Head of caudate nucleus (tissue), 42 donors: ENCODE measurements around the gene ATG10.

ENCODE experiments used
- DNase-seq, 42 donors: peaks; one replicate each; pipeline versions ENCODE4 v3.0.0 to v3.0.0-alpha.2; 2020 to 2021; ENCODE audit warnings: mixed read lengths in 7 of 42
- intact Hi-C: fragments of 100-400 bp; cut with DNase I; formaldehyde crosslinking; loops from one replicate; pipeline ENCODE4 v1.15.0; 2022

Gene ATG10

DNA sequence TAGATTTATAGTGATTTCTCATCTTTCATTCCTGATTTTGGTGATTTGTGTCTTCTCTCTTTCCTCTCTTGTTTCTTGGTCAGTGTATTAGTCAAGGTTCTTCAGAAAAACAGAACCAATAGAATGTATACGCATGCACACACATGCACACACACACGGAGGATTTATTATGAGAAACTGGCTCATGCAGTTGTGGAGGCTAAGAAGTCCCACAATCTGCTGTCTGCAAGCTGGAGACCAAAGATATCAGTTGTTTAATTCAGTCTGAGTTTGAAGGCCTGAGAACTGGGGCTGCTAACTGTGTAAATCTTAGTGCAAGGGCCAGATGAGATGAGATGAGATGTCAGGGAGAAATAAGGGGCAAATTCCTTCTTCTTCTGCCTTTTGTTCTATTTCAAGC, 312.1 kb downstream of the ATG10 start:
- intact Hi-C loops: no loop called here

DNA sequence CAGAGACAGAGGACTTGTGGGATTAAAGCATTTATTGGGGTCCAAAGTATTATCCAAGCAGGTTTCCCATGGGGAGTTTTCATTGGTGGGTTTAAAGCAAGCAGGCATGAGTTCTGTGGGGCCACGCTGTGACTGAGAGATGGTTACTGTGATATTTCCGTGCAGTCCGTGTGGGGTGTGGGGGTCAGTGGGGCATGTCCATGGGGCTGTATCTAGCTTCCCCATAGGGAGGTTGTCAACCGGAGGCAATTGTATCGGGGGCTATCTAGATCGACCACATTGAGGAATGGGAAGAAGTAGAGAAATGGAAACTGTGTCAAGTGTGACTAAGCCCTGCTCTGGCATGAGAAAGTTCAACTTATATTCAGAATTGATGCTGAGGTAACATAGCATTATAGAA, 313.4 kb downstream of the ATG10 start:
- no peak for DNase-seq
- intact Hi-C loops: no loop called here

More for the DNA sequence above, 312.1 kb downstream of the ATG10 start:
- DNase-seq: no peak

DNA sequence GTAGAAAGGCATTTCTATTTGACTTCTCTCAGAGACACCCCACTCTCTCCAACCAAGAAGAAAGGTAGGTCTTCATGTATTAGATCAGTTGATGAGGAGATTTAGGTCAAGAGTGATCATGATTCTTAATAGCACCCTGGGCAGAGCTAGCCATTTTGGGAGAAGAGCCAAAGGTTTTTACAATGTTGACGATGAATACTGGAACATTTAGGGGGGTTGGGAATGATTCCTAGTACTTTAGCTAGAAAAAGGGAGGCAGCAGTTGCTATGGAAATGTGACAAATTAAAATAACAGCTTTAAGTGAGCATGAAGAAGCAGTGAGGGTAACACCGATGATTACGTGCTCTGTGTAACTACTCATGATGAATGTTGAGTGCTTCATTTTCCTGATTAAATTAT, 315.8 kb downstream of the ATG10 start:
- peak in 2 of 42 donors; percentile 22 to 37 for DNase-seq
- intact Hi-C loops: no loop called here

DNA sequence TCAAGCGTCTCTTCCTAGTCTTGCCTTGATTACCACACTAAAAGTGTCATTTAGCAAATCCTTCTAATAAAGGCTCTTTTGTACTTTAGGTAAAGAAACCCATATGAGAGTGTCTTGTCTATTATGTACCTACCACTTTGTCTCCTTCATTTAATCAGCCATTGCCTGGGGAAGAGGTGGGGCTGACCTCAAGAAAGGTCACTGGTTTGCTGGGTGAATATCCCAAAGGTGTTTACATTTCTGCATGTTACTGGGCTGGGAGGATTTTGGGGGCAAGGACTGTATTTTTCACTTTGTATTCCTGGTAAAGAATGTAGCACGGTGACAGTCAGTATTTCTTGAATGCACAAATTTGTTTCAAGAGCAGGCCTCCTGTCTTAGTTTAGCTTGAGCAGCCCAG, 318.2 kb downstream of the ATG10 start:
- intact Hi-C loops: no loop called here
- DNase-seq: no peak

DNA sequence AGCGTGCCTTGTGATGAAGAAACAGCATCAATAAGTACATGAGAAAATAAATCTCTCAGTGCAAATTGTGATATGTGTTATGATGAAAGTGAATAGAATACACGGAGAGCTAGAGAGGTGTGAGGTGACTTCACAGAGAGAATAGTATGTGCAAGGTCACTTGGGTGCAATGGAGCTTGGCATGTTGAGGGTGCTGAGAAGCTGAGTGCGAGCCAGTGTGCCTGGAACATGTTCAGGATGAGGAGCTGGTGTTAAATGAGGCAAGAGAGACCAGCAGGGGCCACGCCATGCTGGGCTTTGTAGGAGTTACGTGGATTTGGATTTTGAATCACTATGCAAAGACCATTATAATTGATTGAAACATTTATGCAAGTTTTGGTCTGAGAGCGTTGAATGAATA, 319.1 kb downstream of the ATG10 start:
- intact Hi-C loops: no loop called here
- no peak for DNase-seq

DNA sequence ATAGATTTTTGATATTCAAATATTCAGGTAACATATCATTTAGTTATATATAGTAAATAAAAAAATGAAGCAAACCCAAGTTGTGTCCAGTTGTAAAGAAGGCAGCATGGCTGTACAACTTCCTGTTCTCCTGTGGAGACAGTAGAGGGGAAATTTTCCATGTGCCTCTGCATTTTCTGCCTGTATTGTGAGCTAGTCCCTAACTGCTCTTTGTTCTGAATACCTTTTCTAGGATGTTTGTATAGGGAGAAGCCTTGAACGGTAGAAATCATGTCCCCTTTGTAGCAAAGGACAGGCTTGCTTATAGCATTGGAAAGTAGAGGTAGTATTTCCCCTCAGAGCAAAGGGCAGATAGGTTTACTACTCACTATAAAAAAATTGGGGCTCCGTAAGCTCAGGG, 319.6 kb downstream of the ATG10 start:
- DNase-seq: no peak
- intact Hi-C loops: no loop called here

DNA sequence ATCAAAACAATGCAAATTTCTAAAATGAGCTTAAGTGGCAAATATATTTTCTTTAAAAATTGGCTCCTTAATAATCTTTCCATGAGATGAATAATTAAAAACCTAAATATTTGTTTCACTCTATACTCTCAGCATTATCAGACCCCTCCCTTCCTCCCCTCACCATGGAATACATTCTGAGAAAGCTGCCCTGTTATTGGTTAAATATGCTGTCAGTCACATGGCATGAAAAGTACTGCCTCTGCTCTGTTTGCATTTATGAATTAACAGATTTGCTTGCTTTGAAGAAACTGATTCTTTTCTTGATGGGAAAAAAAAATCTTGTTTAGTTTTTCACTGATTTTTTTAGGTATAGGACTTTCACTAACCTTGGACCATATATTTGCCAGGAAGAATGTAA, 323.3 kb downstream of the ATG10 start:
- intact Hi-C loops: no loop called here
- DNase-seq: no peak

DNA sequence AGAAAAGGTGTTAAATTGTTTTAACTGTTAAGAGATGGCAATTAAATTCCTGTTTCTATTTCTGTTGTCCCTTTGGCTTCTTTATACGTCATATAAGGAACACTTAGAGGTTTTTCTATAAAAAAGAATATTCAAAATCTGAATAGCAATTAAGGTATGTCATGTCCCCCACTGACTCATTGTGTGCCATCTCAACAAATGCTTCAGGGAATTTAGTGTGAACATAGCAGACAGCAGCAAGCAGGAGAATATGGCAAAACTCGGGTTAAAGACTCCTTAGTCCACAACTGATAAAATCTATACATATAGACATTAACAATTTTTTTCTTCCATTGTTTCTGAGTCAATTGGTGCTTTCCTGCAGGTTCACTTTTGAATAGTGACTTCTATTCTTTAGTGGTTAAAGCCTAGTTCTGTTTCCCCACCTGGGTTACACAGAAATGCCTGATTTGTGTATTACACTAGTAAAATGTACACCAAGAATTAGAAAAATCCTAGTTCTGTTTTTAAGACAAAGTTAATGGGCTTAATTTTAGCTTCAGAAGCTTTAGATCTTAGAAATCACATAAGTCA, 324.2 kb downstream of the ATG10 start:
- intact Hi-C loops: no loop called here
- no peak for DNase-seq

DNA sequence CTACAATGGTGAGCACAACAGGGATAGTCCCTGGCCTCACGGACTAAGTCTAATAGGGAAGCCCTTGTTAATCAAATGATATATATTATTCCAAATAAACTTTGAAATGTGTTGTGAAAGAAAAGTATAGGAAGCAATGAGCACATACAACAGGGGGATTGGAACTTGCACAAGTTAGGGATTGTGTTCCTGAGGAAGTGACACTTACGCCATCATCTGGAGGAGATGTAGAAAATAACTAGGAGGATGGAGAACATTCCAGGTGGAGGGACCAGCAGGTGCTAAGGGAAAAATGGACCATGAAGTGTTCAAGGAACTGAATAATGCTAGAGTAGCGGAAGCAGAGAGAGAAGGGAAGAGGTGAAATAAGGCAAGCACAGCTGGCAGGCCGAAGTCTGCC, 325.1 kb downstream of the ATG10 start:
- no peak for DNase-seq
- intact Hi-C loops: no loop called here

DNA sequence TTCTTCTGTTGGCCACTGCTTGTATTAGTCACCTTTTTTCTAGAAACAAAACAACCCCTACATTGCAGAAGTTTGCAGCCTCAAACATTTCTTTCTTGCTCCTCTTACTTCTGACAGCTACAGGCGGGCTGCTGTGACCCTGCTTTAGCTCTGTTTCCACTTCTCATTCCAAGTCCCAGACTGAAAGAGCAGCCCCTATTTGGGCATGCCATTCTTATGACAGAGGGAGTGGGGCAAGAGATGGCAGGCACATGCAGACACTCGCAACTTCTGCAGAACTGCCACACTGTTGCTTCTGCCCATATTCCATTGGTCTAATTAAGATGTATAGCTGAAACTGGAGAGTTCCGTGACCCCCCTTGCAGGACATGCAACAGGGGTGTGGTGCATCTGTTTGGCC, 325.9 kb downstream of the ATG10 start:
- no peak for DNase-seq
- intact Hi-C loops: no loop called here

DNA sequence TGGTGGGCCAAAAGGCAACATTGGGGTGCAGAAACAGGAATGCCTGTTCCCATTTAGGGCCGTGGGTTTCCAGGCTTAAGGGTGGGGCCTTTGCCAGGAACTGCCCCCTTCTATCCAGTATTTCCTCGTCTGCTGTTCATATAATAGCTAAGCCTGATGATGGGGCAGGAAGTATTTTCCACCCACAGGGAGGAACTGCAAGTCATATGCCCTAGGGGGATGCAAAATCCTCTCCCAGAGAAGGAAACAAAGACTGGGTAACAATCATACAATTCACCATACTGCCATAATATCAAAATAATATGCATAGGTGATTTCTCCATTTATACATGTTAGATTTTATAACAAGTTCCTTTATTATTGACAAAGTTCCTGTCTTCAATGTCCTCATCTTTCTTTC, 326.8 kb downstream of the ATG10 start:
- intact Hi-C loops: no loop called here
- DNase-seq: no peak

DNA sequence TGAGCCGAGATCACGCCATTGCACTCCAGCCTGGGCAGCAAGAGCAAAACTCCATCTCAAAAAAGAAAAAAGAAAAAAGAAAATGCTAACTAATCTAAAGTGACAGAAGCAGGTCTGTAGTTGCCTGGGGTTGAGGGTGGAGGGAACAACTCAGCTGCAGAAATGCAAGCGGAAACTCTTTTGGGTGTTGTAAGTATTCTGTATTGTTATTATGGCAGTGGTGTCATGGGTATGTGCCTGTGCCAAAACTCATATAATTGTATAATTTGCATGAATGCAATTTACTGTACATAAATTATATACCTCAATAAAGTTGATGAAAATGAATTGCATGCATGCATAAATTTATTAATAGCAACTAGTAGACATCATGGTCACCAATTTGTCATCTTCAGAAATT, 329.4 kb downstream of the ATG10 start:
- intact Hi-C loops: no loop called here
- DNase-seq: no peak
